HEK293 (cell line): ENCODE results near the gene CRYBG2.

Source experiments
- CTCF ChIP-seq: fragments of 450-650 bp; formaldehyde crosslinking; IDR thresholded peaks from 2 replicates; pipeline ENCODE4 v1.5.1; 2016; ENCODE audit warnings: missing biosample characterization, missing genetic modification characterization
- FEZF1 ChIP-seq: fragments of 450-650 bp; formaldehyde crosslinking; IDR thresholded peaks from 2 replicates; pipeline ENCODE4 v1.5.1; 2016; ENCODE audit warnings: missing biosample characterization, missing genetic modification characterization

- no peak for TF ChIP-seq CTCF
- no peak for TF ChIP-seq FEZF1
These were observed 72.6 kb downstream of the CRYBG2 start for GRCh38 chr1:26281091-26281958.
